Epithelial cell of esophagus (primary cell): Measurements from ENCODE around the gene HPCAL1.
"Not testable (repeated sequence)": the region's sequence is repeated elsewhere in the genome, so short reads cannot be mapped to it uniquely, and the experiment has no call there.

Experiments
- DNase-seq: peaks from one replicate; pipeline ENCODE4 v3.0.0; 2010; ENCODE audit warnings: low read depth
- H3K4me3 ChIP-seq: 2 replicates; pipeline ENCODE4 v1.5.1; 2011; ENCODE audit warnings: mild to moderate bottlenecking, low read length, control low read depth
- TF ChIP-seq, protein P1 (sequence below): IDR thresholded peaks from 2 replicates; pipeline ENCODE4 v1.5.1; 2011; ENCODE audit warnings: low read depth, mild to moderate bottlenecking, low read length, control low read depth, inconsistent platforms; ENCODE audit not compliant: insufficient read depth; ENCODE audit errors: missing control alignments

The HPCAL1 gene

DNA sequence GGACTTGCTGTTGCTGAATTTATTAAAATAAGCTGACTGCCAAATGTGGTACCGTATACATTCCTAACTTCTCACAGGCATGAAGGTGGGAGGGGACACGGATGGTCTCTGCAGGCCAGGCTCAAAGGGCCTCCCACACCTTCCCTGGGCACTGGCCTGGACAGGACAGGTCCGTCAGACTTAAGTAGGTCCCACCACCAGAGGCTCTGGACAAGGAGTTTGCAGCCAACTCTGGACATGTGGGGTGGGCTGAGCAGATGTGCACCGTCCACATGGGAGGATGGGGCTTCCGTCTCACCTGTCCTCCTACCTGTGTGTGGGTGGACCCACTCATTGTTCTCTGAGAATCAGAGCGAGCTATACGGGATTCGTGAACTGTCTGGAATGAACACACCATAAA is 137.3 kb downstream of the HPCAL1 start:
- no peak for DNase-seq

DNA sequence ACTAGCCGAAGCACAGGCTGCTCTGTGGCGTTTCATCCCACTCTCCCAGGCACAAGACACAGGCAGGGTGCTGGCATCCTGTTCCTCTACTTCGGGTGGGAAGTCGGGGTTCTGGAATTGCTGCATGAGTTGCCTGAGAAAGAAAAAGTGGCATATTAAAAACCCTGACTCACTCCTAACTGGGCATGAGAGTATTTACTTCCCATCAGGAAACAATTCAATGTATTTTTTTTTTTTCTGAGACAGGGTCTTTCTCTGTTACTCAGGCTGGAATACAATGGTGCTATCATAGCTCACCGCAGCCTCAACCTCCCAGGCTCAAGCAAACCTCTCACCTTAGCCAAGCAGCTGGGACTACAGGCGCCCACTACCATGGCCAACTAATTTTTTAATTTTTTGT is 138.0 kb downstream of the HPCAL1 start:
- DNase-seq: no peak
- no peak overlapping the region for H3K4me3 ChIP-seq
- TF ChIP-seq, protein P1, sequence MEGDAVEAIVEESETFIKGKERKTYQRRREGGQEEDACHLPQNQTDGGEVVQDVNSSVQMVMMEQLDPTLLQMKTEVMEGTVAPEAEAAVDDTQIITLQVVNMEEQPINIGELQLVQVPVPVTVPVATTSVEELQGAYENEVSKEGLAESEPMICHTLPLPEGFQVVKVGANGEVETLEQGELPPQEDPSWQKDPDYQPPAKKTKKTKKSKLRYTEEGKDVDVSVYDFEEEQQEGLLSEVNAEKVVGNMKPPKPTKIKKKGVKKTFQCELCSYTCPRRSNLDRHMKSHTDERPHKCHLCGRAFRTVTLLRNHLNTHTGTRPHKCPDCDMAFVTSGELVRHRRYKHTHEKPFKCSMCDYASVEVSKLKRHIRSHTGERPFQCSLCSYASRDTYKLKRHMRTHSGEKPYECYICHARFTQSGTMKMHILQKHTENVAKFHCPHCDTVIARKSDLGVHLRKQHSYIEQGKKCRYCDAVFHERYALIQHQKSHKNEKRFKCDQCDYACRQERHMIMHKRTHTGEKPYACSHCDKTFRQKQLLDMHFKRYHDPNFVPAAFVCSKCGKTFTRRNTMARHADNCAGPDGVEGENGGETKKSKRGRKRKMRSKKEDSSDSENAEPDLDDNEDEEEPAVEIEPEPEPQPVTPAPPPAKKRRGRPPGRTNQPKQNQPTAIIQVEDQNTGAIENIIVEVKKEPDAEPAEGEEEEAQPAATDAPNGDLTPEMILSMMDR: no peak

More for the DNA sequence above, 137.3 kb downstream of the HPCAL1 start:
- H3K4me3 ChIP-seq: no peak overlapping the region
- TF ChIP-seq, protein P1: no peak

DNA sequence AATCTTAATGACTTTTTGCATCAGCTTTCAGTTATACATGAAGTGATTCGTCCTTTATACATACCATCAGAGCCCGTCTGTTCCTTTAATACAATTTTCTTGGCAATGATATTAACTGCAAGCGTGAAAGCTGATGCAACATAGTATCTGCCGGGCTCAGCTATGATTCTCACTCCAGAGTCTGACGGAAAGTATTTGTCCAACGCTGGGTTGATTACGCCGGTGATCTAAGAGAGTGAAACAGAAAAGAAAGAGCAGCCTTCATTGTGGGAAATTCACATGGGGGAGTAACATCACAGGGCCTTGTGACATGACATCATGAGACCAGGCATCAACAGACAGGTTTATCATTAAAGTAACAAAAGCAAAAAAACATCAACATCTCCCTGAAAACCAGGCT is 139.2 kb downstream of the HPCAL1 start:
- TF ChIP-seq, protein P1: no peak
- no peak for DNase-seq
- no peak overlapping the region for H3K4me3 ChIP-seq

GRCh38 chr2:10442469-10443126 is 139.9 kb downstream of the HPCAL1 start:
- not testable (repeated sequence) for H3K4me3 ChIP-seq, DNase-seq

GRCh38 chr2:10444463-10444862 is 141.8 kb downstream of the HPCAL1 start:
- no peak overlapping the region for H3K4me3 ChIP-seq
- TF ChIP-seq, protein P1: no peak
- no peak for DNase-seq

DNA sequence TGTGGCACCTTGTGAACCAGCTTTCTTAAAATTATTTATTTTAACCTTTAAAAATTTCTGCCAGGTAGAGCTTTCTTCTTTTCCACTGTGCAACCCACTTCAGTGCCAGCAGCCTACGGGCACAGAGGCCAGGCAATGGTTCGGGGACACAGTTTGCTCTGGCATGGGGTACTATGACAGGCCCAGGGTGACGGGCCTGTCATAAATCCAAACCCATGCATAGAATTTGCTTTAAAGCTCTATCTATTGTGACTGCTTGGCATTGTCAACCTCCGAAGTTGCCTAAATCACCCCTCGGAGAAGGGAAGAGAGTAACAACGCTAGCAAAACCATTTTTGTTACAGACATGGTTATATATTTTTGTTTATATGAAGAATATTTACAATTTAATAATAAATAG is 143.9 kb downstream of the HPCAL1 start:
- TF ChIP-seq, protein P1: no peak
- H3K4me3 ChIP-seq: peak overlapping the region; percentile 64
- DNase-seq: no peak

DNA sequence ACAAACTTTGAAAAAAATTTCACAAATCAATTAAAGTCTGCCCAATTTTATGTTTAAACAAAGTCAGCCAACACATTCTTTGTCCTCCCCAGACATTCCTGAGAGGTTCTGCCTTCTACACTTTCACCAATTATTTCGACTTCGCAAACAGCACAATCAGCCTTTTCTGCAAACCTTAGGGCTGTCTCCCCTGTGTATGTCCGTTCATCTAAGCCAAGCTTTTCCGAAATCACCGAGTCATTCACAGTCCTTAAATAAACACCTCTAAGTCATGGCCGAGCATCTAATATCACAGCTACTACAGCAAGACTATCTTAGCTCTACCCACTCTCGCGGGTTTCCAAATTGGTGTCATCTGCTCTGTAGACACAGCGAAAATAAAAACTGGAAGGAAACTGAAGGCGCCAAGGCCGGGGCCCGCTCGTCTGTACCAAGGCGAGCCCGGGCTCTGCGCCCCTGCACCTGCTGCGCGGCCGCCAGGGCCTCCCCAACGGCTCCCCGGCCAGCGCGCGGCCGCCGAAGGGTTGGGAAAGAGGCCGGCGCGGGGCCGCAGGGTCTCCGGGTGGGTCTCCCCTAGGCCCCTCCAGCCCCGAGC is 144.7 kb downstream of the HPCAL1 start:
- TF ChIP-seq, protein P1: no peak
- DNase-seq: peak; percentile 33
- H3K4me3 ChIP-seq: peak overlapping the region; percentile 64
